SU-DHL-6 (cell line): ENCODE measurements around the gene CCT5.

Source experiments
- EZH2phosphoT487 ChIP-seq: fragments of 200-600 bp; sonication (generic), shearing (Covaris generic); conservative IDR thresholded peaks from 2 replicates; pipeline ENCODE4 v1.6.1; 2018; ENCODE audit warnings: mild to moderate bottlenecking, antibody characterized with exemption, low read length, moderate library complexity, mixed read lengths
- TF ChIP-seq, protein P1 (sequence below): fragments of 200-600 bp; sonication (generic); IDR thresholded peaks from one replicate; pipeline ENCODE4 v1.5.1; 2017; ENCODE audit warnings: antibody characterized with exemption, mild to moderate bottlenecking, low read length, moderate library complexity; ENCODE audit not compliant: insufficient read depth, poor library complexity, severe bottlenecking

DNA sequence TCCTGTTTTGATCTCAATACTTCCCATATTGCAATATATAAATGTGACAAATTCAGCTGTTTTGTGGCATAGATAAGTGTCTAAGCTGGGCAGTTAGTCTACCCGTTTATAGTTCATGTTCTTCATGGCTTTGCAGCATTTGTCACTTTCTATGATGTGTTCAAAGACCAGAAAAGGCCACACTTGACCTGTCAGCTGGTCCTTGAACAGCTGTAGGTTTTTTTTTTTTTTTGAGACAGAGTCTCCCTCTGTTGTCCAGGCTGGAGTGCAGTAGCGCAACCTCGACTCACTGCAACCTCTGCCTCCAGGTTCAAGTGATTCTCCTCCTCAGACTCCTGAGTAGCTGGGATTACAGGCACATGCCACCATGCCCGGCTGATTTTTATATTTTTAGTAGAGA lies 29.2 kb downstream of the CCT5 start:
- TF ChIP-seq, protein P1, sequence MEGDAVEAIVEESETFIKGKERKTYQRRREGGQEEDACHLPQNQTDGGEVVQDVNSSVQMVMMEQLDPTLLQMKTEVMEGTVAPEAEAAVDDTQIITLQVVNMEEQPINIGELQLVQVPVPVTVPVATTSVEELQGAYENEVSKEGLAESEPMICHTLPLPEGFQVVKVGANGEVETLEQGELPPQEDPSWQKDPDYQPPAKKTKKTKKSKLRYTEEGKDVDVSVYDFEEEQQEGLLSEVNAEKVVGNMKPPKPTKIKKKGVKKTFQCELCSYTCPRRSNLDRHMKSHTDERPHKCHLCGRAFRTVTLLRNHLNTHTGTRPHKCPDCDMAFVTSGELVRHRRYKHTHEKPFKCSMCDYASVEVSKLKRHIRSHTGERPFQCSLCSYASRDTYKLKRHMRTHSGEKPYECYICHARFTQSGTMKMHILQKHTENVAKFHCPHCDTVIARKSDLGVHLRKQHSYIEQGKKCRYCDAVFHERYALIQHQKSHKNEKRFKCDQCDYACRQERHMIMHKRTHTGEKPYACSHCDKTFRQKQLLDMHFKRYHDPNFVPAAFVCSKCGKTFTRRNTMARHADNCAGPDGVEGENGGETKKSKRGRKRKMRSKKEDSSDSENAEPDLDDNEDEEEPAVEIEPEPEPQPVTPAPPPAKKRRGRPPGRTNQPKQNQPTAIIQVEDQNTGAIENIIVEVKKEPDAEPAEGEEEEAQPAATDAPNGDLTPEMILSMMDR: no peak
- TF ChIP-seq EZH2phosphoT487: no peak
